Right forelimb (tissue), 1 donor: ENCODE results near the gene ZSWIM6.

Experiments
- DNase-seq: peaks from one replicate; pipeline ENCODE4 v3.0.0-alpha.2; 2018

The ZSWIM6 gene

GRCh38 chr5:61307611-61308010, 24.4 kb upstream of the ZSWIM6 start:
- DNase-seq, result no peak

DNA sequence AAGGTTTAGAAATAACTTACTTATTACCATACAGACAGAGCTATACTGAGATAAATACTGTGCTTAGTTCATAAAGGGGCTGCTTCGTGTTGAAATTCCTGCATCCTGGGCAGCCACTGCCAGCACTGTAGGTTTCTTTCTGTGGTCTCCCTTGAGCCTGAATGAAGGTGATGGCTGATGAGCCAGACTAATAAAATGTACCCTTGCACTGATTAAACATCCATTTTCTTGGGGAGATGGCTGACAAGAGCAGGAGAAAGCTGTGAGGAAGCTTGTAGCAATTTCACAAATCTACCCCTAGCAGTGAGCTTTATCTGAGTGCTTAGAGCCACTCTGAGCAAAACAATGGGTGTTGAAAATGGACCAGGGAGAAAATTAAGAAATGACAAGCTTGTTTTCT, 23.3 kb upstream of the ZSWIM6 start:
- DNase-seq, result no peak

DNA sequence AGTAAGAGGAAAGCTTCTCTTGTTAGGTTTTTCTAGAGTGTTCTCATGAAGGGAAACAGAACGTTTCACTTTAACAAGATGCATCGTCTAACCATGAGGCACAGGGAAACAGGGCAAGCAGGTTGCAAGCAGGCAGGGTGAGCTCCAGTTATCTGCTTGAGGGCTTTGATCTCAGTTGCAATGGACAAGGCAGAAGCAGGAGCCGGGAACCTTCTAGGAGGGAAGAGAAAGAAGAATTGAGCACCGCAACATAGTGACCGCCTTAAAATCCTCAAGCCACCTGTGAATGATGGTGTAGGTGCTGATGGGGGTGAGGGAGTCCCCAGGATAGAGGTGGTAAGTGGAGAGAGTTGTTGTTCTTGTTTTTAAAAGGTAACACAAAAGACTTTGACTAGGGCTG, 22.9 kb upstream of the ZSWIM6 start:
- no peak for DNase-seq

DNA sequence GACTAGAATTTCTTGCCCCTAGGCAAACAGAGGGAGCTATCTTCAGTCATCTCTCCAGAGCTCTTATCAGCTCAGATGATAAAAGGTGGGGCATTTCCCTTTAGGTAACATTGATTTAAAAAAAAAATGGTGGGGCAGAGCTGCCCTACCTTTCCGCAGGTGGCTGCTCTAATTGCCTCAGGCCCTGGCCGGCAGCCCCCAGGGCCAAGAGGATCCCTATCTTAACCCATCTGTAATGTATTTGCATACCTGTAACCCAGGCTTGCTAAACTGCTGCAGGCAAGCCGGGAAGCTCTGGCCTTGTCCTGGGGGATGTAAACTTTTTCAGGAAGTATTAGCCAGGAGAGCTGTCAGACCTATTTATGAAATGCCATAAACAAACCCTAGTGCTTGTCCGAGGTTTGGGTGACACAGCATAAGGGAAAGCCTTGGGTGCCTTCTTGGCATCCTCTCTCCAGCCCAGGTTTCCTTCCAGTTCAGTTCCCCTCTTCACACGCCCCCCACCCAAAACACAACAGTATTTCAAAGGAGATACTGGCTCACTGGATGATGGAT, 20.9 kb upstream of the ZSWIM6 start:
- DNase-seq, result no peak

DNA sequence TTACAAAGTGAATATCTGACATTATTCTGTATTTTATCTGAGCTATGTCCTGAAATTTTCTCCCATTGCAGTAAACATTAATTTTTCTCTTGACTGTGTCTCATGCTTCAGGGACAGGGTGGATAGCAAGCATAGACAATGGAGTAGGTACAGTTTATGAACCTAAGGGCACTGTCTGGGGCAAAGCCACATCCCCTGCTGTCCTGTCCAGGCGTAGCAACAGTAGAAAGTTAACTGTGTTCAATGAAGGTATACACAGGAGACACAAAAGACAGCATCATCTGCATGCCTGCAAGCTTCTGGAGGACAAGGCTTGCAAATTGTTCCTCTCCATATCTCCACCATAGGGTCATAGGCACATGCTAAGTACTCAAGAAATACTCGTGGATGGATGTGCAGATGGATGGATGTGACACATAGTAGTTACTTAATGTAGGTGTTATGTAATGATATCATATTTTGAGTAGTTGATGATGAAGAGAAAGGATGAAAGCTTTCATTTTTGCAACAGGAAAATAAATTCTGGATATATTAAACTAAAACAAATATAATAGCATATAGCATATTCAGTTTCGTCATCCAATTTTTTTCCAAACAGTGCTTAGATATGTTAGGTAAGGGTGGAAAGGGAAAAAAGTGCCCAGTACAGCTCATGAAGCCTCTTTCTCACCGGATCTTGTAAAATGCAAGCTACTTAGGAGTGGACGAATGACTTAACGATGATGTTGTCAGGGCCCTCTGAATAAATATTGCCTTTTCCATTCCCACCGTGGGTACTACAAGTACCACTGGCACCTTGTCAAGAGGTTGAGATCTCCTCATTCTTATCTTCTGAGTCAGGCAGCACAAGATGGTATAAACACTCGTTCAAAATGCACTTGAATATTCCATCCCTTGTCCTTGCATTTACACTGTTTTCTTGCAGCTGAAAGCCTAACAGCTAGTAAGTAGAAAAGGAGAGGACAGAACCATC, 19.9 kb upstream of the ZSWIM6 start:
- no peak for DNase-seq

GRCh38 chr5:61313960-61314681, 17.9 kb upstream of the ZSWIM6 start:
- DNase-seq, result no peak

- DNase-seq, result no peak
These were observed 13.7 kb upstream of the ZSWIM6 start for GRCh38 chr5:61318376-61318775.

DNA sequence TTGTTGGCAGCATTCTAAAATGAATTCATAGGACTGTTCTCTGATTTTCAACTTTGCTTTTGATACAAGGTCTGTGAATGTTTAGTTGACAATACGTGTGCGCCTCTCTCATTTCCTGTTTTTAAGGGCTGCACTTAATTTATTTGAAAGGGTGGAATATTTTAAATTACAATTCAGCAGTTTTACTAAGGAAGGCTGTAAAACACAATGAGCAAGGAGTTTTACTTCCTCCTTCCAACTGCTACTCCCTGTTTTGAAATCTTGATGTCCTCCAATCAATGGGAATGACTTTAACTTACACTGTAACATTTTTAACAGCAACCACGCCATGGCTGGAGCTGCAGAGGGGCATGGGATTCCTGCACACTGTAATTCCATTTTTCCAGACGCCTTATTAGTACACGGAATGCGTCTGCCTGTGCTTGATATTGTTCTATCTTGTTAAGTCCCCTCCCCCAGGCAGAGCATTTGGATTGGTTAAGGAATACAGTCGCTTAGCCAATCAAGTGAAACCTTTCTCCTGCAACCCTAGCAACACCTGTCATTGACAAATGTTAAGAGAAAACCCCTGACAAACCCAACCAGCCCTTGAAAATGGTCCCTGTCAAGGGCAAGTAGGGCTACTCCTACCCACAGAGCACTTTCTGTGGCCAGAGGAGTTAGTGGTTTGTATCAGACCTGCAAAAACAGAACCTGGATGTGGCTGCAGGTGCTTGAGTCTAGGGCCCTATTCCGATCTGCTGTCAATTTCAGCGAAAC, 12.5 kb upstream of the ZSWIM6 start:
- DNase-seq, result no peak

DNA sequence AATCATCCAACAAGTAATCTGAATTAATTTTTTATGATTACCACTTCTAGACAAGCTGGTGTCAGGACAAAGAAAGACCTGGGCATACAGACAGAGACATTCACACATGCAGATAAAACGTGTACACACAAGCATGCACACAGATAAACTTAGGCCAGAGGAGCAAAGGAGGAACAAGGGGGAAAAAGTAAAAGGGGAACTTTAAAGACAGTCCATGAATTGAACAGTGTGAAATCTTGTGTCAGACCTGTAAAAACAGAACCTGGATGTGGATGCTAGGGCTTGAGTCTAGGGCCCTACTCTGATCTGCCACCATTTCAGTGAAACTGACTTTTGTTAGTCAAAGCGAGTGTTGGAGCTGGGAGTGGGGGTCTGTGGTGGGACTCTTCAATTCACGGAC, 11.2 kb upstream of the ZSWIM6 start:
- no peak for DNase-seq

DNA sequence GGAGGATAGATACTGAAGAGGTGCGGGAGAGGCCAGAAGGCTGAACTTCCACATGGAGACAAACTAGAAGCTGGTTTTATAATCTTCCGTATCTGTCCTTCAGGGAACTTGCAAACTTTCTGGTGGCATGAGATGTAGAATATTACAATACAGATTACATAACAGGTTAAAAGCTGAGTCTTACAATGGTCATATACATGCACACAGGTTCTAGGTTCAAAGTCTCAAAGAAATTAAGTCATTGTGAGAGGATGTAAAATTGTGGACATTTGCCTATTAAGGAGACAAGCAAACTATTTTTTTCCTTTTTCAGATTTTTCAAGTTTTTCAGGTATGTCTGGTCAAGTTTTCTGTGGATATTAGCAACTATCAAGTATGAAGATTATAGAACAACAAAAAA, 10.4 kb upstream of the ZSWIM6 start:
- DNase-seq, result no peak

GRCh38 chr5:61322738-61323725, 9.0 kb upstream of the ZSWIM6 start:
- no peak for DNase-seq

DNA sequence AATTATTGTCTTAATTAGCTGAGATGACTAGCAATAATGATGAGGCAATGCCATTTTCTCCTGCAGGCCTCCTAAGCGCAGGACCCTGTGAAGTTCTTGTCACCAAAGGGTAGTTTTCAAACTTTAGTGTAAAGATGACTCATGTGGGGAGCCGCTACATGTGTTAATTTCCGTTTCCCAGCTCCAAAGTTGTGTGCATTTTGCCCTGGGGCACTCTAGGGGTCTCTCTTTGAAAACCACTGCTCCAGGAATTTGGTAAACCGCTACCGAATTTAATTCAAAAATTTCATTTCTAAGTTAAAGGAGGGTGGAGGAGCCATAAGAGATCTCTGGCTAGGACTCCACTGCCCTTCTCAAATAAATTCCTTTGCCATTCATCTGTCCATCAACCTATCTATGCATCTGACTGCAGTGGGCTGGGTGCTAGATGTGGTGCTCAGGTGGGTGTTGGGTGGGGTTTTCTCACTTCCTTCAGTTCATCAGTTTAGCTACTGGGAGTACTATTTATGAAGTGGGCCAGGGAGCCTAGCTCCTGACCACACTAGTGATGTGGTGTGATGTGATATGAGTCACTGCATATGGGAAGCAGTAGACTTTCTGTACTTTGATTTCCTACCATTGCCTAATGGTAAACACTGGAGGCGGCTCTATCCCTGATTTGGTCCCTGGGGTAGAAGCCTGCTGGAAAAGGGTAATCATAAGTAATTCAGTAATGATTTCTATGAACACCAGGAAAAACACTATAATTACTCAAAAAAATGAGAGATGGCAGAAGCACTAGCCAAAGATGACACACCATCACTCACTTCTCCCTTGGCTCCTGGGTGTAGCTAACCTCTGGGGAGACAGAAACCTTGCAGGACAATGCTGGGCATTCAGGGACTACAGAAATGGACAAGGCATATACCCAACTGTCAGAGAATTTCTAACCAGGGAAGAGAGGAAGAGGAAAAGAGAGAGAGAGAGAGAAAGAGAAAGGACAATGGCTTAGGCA, 4.0 kb upstream of the ZSWIM6 start:
- no peak for DNase-seq

DNA sequence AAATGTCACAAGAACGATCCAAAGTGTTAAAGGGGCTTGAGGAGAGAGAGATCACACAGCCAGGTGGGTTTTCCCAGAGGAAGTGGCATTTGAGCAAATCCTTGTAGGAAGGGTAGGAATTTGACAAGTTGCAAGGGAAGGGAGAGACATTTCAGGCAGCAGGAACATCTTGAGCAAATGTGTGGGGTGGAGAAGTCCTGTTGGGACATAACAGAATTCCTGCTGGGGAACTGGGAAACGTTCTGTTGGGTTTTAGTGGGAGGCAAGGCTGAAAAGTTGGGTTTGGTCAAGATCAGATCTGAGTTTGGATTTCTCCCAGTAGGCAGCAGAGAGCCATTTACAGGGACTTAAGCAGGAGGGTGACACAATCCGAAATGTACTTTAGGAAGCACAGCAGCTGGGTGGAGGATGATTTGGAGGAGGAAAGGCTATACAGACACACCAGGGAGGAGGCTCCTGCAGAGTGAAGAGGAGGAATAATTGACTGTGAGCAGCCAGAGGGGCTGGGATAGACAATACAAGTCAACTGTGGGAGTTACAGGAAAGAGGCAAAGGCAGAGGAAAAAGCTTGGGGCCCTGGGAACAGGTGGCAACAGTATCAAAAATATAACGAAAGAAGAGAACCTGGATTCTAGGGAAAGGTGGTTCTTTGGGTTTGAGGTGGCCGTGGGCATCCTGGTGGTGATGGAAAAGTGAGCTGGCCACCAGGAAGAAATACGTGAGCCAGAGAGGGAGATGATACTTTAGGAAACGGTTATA, 3.1 kb upstream of the ZSWIM6 start:
- no peak for DNase-seq

- no peak for DNase-seq
These were observed 2.4 kb upstream of the ZSWIM6 start for GRCh38 chr5:61329550-61330128.

DNA sequence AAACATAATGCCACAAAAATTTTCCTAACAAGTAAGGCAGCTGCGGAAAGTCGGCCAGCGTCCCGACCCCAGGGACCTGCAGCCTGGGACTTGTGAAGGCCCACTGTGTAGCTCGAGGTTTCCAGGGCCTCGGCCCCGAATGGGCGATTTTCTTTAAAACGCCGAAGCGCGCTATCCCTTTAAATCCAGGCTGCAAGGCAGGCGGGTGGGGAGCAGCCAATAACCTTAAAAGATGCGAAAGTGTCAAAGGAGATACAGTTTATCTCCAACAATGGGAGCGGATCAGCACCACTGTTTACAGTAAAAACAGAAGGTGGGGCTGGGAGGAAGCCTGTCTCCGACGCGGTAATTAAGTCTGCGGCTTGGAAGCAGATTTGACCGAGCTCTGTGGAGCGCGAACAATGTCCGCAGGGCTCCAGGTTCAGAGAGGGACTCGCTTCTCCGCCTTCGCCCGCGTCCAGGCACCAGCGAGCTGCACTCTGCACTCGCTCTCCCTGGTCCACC, 1.7 kb upstream of the ZSWIM6 start:
- peak; percentile 73 for DNase-seq

DNA sequence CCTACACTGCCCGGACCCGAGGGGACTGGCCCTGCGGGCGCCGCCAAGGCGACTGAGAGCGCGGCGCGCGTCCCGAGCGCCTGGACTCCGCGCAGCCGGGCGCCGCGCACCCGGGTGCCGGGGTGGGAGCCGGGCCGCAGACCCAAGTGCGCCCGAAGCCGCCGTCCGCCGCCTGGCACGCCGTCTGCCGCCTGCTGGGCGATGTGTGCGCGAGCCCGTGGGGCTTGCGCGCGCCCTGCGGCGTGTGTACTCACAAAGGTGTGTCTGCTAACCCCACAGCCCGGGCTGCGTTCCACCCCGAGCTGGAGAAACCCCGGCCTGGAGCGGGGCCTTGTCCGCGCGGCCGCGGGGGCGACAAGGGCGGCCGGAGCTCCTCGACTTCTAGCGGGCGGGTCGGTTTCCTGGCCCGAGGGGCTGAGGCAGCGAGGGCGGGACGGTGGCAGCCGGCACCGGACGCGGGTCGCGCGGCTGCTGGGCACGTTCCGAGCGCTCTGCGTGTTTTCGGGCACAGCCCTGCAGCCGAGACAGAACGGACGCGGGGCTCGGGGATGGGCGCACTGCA, 1.1 kb upstream of the ZSWIM6 start:
- DNase-seq, result peak; percentile 83

- DNase-seq, result no peak
These were observed 296 bp downstream of the ZSWIM6 start for GRCh38 chr5:61332358-61332749.

DNA sequence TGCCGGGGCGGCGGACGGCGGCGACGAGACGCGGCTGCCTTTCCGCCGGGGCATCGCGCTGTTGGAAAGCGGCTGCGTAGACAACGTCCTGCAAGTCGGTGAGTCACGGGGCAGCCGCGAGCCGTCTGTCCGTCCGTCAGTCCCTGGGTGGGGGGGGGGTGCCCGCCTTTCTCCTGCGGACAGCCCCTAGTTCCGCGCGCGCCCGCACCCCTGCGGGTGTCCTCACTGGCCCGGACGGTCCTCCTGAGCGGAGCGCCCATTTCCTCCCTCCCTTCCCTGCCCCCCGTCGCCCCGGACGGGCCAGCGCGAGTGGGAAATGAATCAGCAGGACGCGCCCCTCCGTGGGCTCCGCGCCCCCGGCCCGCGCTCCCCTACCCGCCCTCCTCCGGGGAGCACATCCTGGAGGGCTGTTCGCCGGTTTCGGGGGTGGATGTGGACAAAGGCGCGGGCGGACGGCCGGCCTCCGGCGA, 828 bp downstream of the ZSWIM6 start:
- peak; percentile 62 for DNase-seq
